Stimulated activated CD4-positive, alpha-beta T cell treated with anti-CD3 and anti-CD28 coated beads, Interleukin-1b, Interleukin-23, amount 100 ng/mL, for 24 hours (primary cell): ENCODE measurements around the gene KRT33A.
A peak's percentile ranks its signal among the peaks of the same experiment; 100 is the strongest.
"Not testable (repeated sequence)": the region's sequence is repeated elsewhere in the genome, so short reads cannot be mapped to it uniquely, and the experiment has no call there.

Source experiments
- DNase-seq, 4 experiments: peaks; one replicate each; pipeline ENCODE4 v3.0.0-alpha.2; 2020; ENCODE audit warnings: low read depth in 4 of 4, low spot score in 1 of 4

Gene KRT33A

GRCh38 chr17:41366070-41366469 is 15.4 kb upstream of the KRT33A start:
- no peak for DNase-seq

GRCh38 chr17:41363881-41364280 is 13.3 kb upstream of the KRT33A start:
- no peak for DNase-seq

GRCh38 chr17:41360296-41360995 is 9.8 kb upstream of the KRT33A start:
- no peak for DNase-seq

GRCh38 chr17:41354536-41354935 is 3.9 kb upstream of the KRT33A start:
- no peak for DNase-seq

GRCh38 chr17:41352597-41353366 is 2.2 kb upstream of the KRT33A start:
- DNase-seq: no peak

- no peak for DNase-seq
Observed at GRCh38 chr17:41351177-41351576, 549 bp upstream of the KRT33A start.

- DNase-seq: no peak
Observed at GRCh38 chr17:41347869-41348760, 2.5 kb downstream of the KRT33A start.

GRCh38 chr17:41346421-41346820 is 4.2 kb downstream of the KRT33A start:
- DNase-seq: not testable (repeated sequence)

- no peak for DNase-seq
Observed at GRCh38 chr17:41345992-41346391, 4.6 kb downstream of the KRT33A start.

GRCh38 chr17:41343029-41343428 is 7.6 kb downstream of the KRT33A start:
- DNase-seq: no peak

GRCh38 chr17:41340934-41341861 is 9.4 kb downstream of the KRT33A start:
- peak in 1 of 4 experiments; percentile 34 for DNase-seq

GRCh38 chr17:41340494-41340893 is 10.1 kb downstream of the KRT33A start:
- DNase-seq: no peak

- no peak for DNase-seq
Observed at GRCh38 chr17:41339571-41340172, 11.0 kb downstream of the KRT33A start.

- no peak for DNase-seq
Observed at GRCh38 chr17:41338961-41339485, 11.6 kb downstream of the KRT33A start.

- no peak for DNase-seq
Observed at GRCh38 chr17:41335747-41336146, 14.9 kb downstream of the KRT33A start.

- no peak for DNase-seq
Observed at GRCh38 chr17:41334385-41335305, 16.0 kb downstream of the KRT33A start.

GRCh38 chr17:41333836-41334235 is 16.8 kb downstream of the KRT33A start:
- DNase-seq: no peak

- no peak for DNase-seq
Observed at GRCh38 chr17:41333098-41333497, 17.5 kb downstream of the KRT33A start.

GRCh38 chr17:41332239-41332638 is 18.4 kb downstream of the KRT33A start:
- DNase-seq: no peak
